HG02798 (cell line): ENCODE measurements around the gene ZNF25.
A peak's percentile ranks its signal among the peaks of the same experiment; 100 is the strongest.
"Not testable (repeated sequence)": the region's sequence is repeated elsewhere in the genome, so short reads cannot be mapped to it uniquely, and the experiment has no call there.

Experiments used
- ATAC-seq: cut with Tn5 transposase; IDR thresholded peaks from one replicate; pipeline ENCODE4 v1.9.1; 2021; ENCODE audit warnings: mild to moderate bottlenecking; ENCODE audit not compliant: unreplicated experiment, poor library complexity

The ZNF25 gene

DNA sequence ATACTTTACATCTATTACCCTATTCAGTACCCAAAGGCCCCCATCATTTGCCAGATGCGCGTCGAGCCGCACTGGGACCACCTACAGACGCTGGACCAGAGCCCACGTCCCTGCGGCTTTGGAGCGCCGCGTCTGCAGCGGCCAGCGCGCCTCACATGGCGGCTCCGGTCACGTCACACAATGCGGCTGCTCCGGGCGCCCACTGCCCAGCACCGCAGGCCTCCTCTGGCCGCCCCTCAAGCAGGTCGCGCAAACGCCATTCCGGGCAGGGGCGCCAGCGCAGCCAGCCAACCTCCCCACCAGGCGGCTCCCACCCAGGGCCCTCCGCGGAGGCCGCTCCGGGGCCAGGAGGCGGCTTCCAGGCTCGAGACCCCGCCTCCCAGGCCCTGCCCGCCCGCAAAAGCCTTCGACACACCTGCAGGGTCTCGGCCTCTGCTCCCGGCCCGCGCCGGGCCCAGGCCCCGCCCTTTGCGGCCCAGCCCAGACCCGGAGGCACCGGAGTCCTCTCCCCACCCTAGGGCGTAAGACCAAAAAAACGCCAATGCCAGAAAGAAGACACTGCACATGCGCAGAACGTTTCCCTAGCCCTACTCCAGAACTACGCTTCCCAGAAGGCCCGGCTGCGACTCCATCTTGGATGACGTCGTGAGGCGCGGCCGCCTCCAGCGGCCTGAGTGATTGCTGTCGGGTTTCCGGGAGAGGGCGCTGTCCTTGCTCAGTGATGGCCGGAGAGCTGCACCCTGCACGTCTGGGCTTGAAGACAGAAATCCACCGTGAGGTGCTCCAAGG lies at the start of gene ZNF25:
ZNF25 (minus strand) TSS at position 557 of the 789 bp plus-strand sequence. CDS start 4,925 bp downstream, outside the sequence.
- peak; percentile 98 for ATAC-seq

DNA sequence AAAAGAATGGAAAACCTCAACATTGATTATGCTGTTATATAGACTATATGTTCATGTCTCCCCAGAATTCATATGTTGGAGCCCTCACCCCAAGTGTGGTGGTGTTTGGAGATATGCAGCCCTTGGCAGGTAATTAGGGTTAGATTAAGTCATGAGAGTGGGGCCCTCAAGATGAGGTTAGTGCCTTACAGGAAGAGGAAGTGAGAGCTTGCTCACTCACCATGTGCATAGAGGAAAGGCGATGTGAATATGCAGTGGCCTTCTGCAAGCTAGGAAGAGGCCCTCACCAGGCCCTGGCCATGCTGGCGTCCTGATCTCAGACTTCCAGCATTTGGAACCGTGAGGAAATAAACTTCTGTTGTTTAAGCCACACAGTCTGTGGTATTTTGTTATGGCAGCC lies 48.8 kb upstream of the ZNF25 start:
- peak; percentile 84 for ATAC-seq

GRCh38 chr10:38019124-38019523 lies 42.7 kb upstream of the ZNF25 start:
- not testable (repeated sequence) for ATAC-seq

DNA sequence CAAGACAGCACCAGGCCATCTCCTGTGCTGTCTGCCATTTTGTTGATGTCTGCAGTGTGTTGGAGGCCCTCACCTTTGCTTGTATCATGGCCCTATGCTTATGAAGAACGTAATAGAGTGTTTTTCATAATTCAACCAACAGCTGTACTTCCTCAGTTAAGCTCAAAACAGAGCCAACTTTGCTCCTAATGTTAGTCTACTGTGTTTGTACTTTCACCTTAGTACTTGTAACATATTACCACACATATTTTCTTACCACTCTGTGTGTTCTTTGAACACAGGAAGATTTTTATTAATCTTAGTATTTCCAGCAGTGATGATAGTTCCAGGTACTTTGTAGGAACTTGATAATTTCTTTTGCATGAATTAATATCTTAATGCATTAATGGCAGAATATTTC lies 39.9 kb upstream of the ZNF25 start:
- no peak for ATAC-seq

- peak; percentile 88 for ATAC-seq
Measured at GRCh38 chr10:38010119-38010903, 33.9 kb upstream of the ZNF25 start, which contains the start of gene ZNF33A. ZNF33A (plus strand) TSS chr10:38010675; CDS start chr10:38012342, 1,667 bp downstream.

DNA sequence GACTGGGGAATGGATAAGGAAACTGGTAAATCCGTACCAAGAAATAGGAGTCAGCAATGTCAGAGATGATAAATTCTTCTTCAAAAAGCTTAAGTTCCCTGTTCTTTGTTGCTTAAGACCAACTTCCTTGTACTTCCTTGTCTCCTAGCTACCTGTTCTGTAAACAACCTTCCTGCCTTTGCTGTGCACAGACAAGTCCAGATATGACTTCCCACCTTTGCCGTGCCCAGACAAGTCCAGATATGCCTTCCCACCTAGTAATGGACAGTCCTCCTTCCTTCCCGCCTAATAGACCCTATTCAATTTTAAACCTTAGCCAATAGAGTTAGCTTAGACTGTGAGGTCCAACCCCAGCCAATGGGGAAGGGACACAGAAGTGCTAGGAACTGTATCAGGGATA lies 31.5 kb upstream of the ZNF25 start:
- no peak for ATAC-seq

DNA sequence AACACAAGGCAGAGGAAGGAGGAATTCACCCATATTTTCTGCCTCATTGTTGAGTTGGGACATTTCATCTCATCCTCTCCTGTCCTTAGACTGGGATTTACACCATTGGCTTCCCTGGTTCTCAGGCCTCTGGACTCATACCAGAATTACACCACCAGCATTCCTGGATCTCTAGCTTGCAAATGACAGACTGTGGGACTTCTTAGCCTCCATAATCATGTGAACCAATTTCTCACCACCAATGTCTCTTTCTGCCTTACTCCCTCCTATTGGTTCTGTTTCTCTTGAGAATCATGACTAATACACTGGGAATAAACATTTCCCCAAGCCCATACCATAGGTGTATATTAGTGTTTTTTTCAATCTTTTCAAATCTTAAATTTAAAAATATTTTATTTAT lies 31.1 kb upstream of the ZNF25 start:
- ATAC-seq: no peak

DNA sequence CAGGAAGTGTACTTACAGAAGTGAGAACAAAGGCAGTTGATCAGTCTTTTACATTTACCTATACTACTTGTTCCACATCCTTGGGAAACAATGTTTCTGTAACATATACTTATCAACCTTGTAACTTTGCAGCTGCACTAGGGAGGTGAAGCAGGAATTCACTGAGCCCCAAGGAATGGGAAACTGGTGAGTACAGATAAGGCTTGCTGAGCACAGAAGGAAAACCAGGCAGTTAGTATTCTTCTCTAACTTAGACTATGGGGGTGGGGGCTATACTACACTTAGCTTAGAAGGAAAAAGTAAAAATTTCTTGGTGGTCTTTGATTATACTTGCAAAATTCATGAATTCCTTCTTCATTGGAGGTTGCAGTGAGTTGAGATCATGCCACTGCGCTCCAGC lies 27.1 kb upstream of the ZNF25 start:
- no peak for ATAC-seq

DNA sequence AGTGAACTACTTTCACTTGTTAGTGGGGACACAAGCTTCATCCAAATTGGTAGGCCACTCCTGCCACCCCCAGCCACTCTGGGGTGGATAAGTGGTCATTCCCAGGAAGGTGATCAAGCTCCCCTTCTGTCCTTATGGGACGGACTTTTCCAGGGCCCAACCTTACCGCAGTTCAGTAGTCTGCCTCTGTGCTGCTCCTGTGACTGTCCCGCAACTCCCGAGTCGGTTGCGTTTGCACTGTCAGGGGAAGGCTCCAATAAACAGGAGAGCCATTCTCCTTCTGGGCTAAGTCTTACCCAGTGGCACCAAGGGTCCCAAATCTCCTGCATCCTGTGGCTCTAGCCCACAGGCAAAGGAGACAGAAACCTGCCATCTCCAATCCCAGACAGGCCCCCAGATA lies 26.6 kb upstream of the ZNF25 start:
- no peak for ATAC-seq

- ATAC-seq: not testable (repeated sequence)
Measured at GRCh38 chr10:38000474-38000873, 24.0 kb upstream of the ZNF25 start.

- ATAC-seq: not testable (repeated sequence)
Measured at GRCh38 chr10:37998920-37999319, 22.5 kb upstream of the ZNF25 start.

- ATAC-seq: no peak
Measured at GRCh38 chr10:37992083-37992482, 15.6 kb upstream of the ZNF25 start.

- no peak for ATAC-seq
Measured at GRCh38 chr10:37991655-37992054, 15.2 kb upstream of the ZNF25 start.

DNA sequence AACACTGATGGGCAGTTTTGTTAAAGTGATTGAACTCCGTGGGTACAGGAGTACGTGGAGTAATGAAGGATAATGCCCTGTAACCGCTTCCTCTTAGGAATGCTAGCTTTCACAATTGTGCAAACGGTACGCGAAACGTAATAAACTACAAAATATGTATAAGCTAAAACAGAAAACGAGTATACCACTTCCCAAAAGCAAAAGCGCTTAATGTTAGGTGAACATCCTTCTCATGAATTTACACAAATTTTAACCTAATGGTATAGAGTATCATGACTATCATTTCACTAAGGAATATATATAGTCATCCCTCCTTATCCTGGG lies 395 bp upstream of the ZNF25 start:
- ATAC-seq: no peak

GRCh38 chr10:37975401-37975991 lies 951 bp downstream of the ZNF25 start:
- no peak for ATAC-seq

DNA sequence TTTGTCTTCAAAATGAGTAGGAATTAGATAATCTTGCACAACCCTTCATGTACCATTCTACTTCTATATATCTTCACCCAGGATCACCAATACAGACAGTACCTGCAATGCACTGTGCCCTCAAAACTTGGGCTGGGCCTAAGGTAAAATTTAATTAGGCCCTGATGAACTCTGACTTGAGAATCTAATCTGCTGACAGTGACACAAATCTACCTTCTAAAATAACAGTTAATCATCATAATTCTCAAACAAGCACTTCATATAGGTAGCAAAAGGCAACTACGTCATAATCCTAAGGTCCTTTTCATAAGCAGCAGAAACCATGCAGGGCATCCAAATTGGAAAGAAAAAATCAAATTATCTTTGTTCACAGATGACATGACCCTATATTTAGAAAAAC lies 4.1 kb downstream of the ZNF25 start:
- ATAC-seq: no peak

GRCh38 chr10:37965006-37965405 lies 11.4 kb downstream of the ZNF25 start:
- ATAC-seq: no peak

DNA sequence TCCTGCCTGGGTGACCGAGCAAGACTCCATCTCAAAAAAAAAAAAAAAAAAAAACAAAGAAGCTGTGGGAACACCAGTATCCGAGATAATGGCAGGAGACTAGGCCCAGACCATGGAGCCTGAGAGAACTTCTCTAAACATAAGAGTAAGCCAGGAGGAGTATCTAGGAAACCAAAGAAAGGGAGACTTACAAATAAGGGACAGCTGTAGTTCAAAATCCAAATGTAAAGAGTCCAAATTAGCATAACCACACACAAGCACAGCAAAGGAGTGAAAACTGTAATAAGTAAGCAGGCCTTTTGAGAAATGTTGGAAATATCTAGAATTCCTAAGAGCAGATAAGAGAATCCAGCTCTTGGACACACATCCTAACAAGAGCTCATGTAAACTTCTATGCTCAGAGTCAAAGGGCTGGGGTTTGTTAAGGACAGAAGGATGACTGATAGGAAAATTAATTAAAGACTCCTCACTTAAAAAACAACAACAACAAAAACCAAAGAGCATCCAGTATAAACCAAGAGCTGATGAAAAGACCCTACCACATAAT lies 15.8 kb downstream of the ZNF25 start:
- no peak for ATAC-seq

- no peak for ATAC-seq
Measured at GRCh38 chr10:37957841-37958240, 18.6 kb downstream of the ZNF25 start.

GRCh38 chr10:37952926-37953325 lies 23.5 kb downstream of the ZNF25 start:
- no peak for ATAC-seq
